ENCODE data around the gene PSD4. TPM values are rescaled to one million over a fixed set of nuclear protein-coding genes. Genes with fewer than 3 reads are reported as not detected.
A peak's percentile ranks its signal among the peaks of the same experiment; 100 is the strongest.

Gene PSD4
- total and polyA plus RNA-seq, 10 donors, result 43.9 to 154 (median 88.1) TPM

- Histone ChIP-seq H3K27me3 (replicated peaks in 1 of 7) (no peaks in the 10 kb centered on the region), H3K9me3 (no peaks in the 10 kb centered on the region), H3K4me3 (peak overlapping the region in 1 of 8 donors; percentile 15), H3K36me3 (peaks cover 0 to 97% (median 50%) of the 10 kb centered on the region in 6 donors), H3K27ac (peak overlapping the region in 7 of 8 donors; percentile 23 to 87 (median 78)), H3K4me1 (peaks cover 8 to 87% (median 72%) of the 10 kb centered on the region in 6 donors)
- no peak for DNase-seq
- TF ChIP-seq POLR2AphosphoS5 (IDR thresholded peaks at IDR 0.05) (no peak), CTCF (IDR thresholded peaks at IDR 0.05 in 8 of 11, conservative IDR thresholded peaks at IDR 0.05 in 3 of 11) (no peak), POLR2A (IDR thresholded peaks at IDR 0.05) (no peak)
- intact Hi-C loops (cut with DNase I; ENCODE audit: low total_unique reads), result no loop called here
- WGBS, 5 donors, result 60 to 82% (median 71%) methylated on average over 6 of the region's 6 CpGs
Observed at GRCh38 chr2:113187771-113188170, 14.0 kb downstream of the PSD4 start.

GRCh38 chr2:113190871-113191270, 17.1 kb downstream of the PSD4 start:
- H3K4me3 ChIP-seq, result no peak overlapping the region
- WGBS, 5 donors, result 22 to 55% (median 34%) methylated on average over 1 of the region's 1 CpG
- no peak for DNase-seq
- peak overlapping the region in 3 of 8 donors; percentile 36 to 50 (median 38) for H3K27ac ChIP-seq
- peaks cover 0 to 56% (median 44%) of the 10 kb centered on the region in 6 donors for H3K4me1 ChIP-seq
- H3K27me3 ChIP-seq (replicated peaks in 1 of 7), result no peaks in the 10 kb centered on the region
- TF ChIP-seq POLR2AphosphoS5 (IDR thresholded peaks at IDR 0.05) (no peak), POLR2A (IDR thresholded peaks at IDR 0.05) (no peak), CTCF (IDR thresholded peaks at IDR 0.05 in 8 of 11, conservative IDR thresholded peaks at IDR 0.05 in 3 of 11) (no peak)
- H3K36me3 ChIP-seq, result peaks cover 0 to 97% (median 56%) of the 10 kb centered on the region in 6 donors
- H3K9me3 ChIP-seq, result no peaks in the 10 kb centered on the region
- intact Hi-C loops (cut with DNase I; ENCODE audit: low total_unique reads), result no loop called here

GRCh38 chr2:113192459-113193100, 18.8 kb downstream of the PSD4 start:
- TF ChIP-seq CTCF (IDR thresholded peaks at IDR 0.05 in 8 of 11, conservative IDR thresholded peaks at IDR 0.05 in 3 of 11) (peak in 2 of 11 experiments; percentile 12 to 16), POLR2A (IDR thresholded peaks at IDR 0.05) (no peak), POLR2AphosphoS5 (IDR thresholded peaks at IDR 0.05) (peak in 1 of 3 donors; percentile 39)
- H3K4me3 ChIP-seq, result no peak overlapping the region
- no peaks in the 10 kb centered on the region for H3K27me3 ChIP-seq (replicated peaks in 1 of 7)
- peaks cover 0 to 39% (median 32%) of the 10 kb centered on the region in 6 donors for H3K4me1 ChIP-seq
- H3K27ac ChIP-seq, result no peak overlapping the region
- no peaks in the 10 kb centered on the region for H3K9me3 ChIP-seq
- H3K36me3 ChIP-seq, result peaks cover 0 to 97% (median 58%) of the 10 kb centered on the region in 6 donors
- 92 to 98% (median 95%) methylated on average over 6 to 7 of the region's 7 CpGs for WGBS, 5 donors
- no peak for DNase-seq
- intact Hi-C loops (cut with DNase I; ENCODE audit: low total_unique reads), result no loop called here

GRCh38 chr2:113195923-113196501, 22.2 kb downstream of the PSD4 start:
- H3K27ac ChIP-seq, result peak overlapping the region in 1 of 8 donors; percentile 27
- TF ChIP-seq POLR2AphosphoS5 (IDR thresholded peaks at IDR 0.05) (peak in 1 of 3 donors; percentile 59), CTCF (IDR thresholded peaks at IDR 0.05 in 8 of 11, conservative IDR thresholded peaks at IDR 0.05 in 3 of 11) (no peak)
- DNase-seq, result peak; percentile 59
- no peaks in the 10 kb centered on the region for H3K9me3 ChIP-seq
- H3K4me1 ChIP-seq, result peaks cover 3 to 29% (median 17%) of the 10 kb centered on the region in 6 donors
- H3K36me3 ChIP-seq, result peaks cover 0 to 100% (median 80%) of the 10 kb centered on the region in 6 donors
- 88 to 96% (median 93%) methylated on average over 10 to 11 of the region's 11 CpGs for WGBS, 5 donors
- no peak overlapping the region for H3K4me3 ChIP-seq
- intact Hi-C loops (cut with DNase I; ENCODE audit: low total_unique reads), result loop anchor here (5.0 kb wide), 1 partner anchor 59 kb away; no protein-coding TSS in a partner anchor
- H3K27me3 ChIP-seq (replicated peaks in 1 of 7), result no peaks in the 10 kb centered on the region
